ENCODE measurements around the gene GCSAM.

Gene GCSAM

GRCh38 chr3:112104774-112105173, 28.3 kb downstream of the GCSAM start:
- Histone ChIP-seq H3K79me2 (ENCODE audit: insufficient read depth, low read length) (no peaks in the 10 kb centered on the region), H3K4me3 (ENCODE audit: insufficient read depth, low read length, poor library complexity, severe bottlenecking) (no peak overlapping the region), H4K20me1 (ENCODE audit: low read depth, low read length) (no peaks in the 10 kb centered on the region), H3K9me3 (ENCODE audit: insufficient read depth, low read length) (no peaks in the 10 kb centered on the region), H3K27me3 (ENCODE audit: low read length) (no peaks in the 10 kb centered on the region), H3K27ac (ENCODE audit: low read depth, low read length) (no peak overlapping the region), H2AFZ (ENCODE audit: low read depth, low read length, severe bottlenecking) (no peak overlapping the region), H3F3A (ENCODE audit: insufficient read depth) (no peaks in the 10 kb centered on the region), H3K9ac (ENCODE audit: low read length) (no peak overlapping the region), H3K36me3 (ENCODE audit: low read length) (no peaks in the 10 kb centered on the region), H3K4me2 (ENCODE audit: low read depth, low read length, poor library complexity, severe bottlenecking) (no peak overlapping the region), H3K9me2 (replicated peaks; ENCODE audit: insufficient read depth, low read length) (no peaks in the 10 kb centered on the region)
- TF ChIP-seq CTCF (IDR thresholded peaks at IDR 0.05; ENCODE audit: insufficient read depth, low read length, poor library complexity, severe bottlenecking) (no peak), EZH2phosphoT487 (conservative IDR thresholded peaks at IDR 0.05; ENCODE audit: low read length) (no peak)

DNA sequence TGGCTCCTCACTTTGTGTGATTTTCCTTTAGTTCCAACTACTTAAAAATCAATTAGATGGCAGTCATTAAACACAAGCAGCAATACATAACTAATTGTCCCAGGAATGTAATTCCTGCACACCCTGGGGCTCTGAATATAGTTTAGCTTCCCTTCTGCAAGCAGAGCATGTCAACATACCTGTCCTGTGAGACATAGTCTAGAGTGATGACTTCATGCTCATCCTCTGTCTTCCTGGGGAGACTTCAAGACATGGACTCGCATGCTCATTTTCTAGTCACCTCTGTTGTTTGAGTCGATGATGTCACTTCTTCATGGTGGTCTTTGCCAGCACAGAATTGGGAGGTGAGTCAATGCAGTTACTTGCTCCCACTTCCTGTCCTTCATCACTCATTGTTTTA, 31.1 kb downstream of the GCSAM start:
- Histone ChIP-seq H3K9me3 (ENCODE audit: insufficient read depth, low read length) (no peaks in the 10 kb centered on the region), H4K20me1 (ENCODE audit: low read depth, low read length) (no peaks in the 10 kb centered on the region), H3K27me3 (ENCODE audit: low read length) (no peaks in the 10 kb centered on the region), H3K9me2 (replicated peaks; ENCODE audit: insufficient read depth, low read length) (no peaks in the 10 kb centered on the region), H3K4me2 (ENCODE audit: low read depth, low read length, poor library complexity, severe bottlenecking) (no peak overlapping the region), H2AFZ (ENCODE audit: low read depth, low read length, severe bottlenecking) (no peak overlapping the region), H3K79me2 (ENCODE audit: insufficient read depth, low read length) (no peaks in the 10 kb centered on the region), H3K27ac (ENCODE audit: low read depth, low read length) (no peak overlapping the region), H3K9ac (ENCODE audit: low read length) (no peak overlapping the region), H3K4me3 (ENCODE audit: insufficient read depth, low read length, poor library complexity, severe bottlenecking) (no peak overlapping the region), H3K36me3 (ENCODE audit: low read length) (no peaks in the 10 kb centered on the region), H3F3A (ENCODE audit: insufficient read depth) (no peaks in the 10 kb centered on the region)
- TF ChIP-seq CTCF (IDR thresholded peaks at IDR 0.05; ENCODE audit: insufficient read depth, low read length, poor library complexity, severe bottlenecking) (no peak), EZH2phosphoT487 (conservative IDR thresholded peaks at IDR 0.05; ENCODE audit: low read length) (no peak)

GRCh38 chr3:112097378-112097777, 35.7 kb downstream of the GCSAM start:
- Histone ChIP-seq H3K36me3 (ENCODE audit: low read length) (0 out of 2 replicates have a peak, but pooled peaks cover 2% of the 10 kb centered on the region), H3K4me3 (ENCODE audit: insufficient read depth, low read length, poor library complexity, severe bottlenecking) (no peak overlapping the region), H3K27me3 (ENCODE audit: low read length) (no peaks in the 10 kb centered on the region), H4K20me1 (ENCODE audit: low read depth, low read length) (no peaks in the 10 kb centered on the region), H3K9me3 (ENCODE audit: insufficient read depth, low read length) (no peaks in the 10 kb centered on the region), H3K4me2 (ENCODE audit: low read depth, low read length, poor library complexity, severe bottlenecking) (no peak overlapping the region), H3K9me2 (replicated peaks; ENCODE audit: insufficient read depth, low read length) (no peaks in the 10 kb centered on the region), H2AFZ (ENCODE audit: low read depth, low read length, severe bottlenecking) (no peak overlapping the region), H3K9ac (ENCODE audit: low read length) (no peak overlapping the region), H3K79me2 (ENCODE audit: insufficient read depth, low read length) (no peaks in the 10 kb centered on the region), H3F3A (ENCODE audit: insufficient read depth) (no peaks in the 10 kb centered on the region), H3K27ac (ENCODE audit: low read depth, low read length) (no peak overlapping the region)
- TF ChIP-seq EZH2phosphoT487 (conservative IDR thresholded peaks at IDR 0.05; ENCODE audit: low read length) (no peak), CTCF (IDR thresholded peaks at IDR 0.05; ENCODE audit: insufficient read depth, low read length, poor library complexity, severe bottlenecking) (no peak)

All from SU-DHL-6 (cell line).